ENCODE measurements around the gene CREB3L2.

GRCh38 chr7:138021889-138022288, 20.0 kb upstream of the CREB3L2 start:
- no peak for TF ChIP-seq CTCF (IDR thresholded peaks at IDR 0.05 in 2 of 3, conservative IDR thresholded peaks at IDR 0.05 in 1 of 3; ENCODE audit: borderline replicate concordance in 1 of 3, insufficient read depth in 1 of 3, low read depth in 2 of 3, low read length in 2 of 3)
- TF ChIP-seq POLR2A (IDR thresholded peaks at IDR 0.05; ENCODE audit: borderline replicate concordance, extremely low read depth, insufficient read depth, insufficient read length), result no peak
- no peak for TF ChIP-seq SP1 (IDR thresholded peaks at IDR 0.05; ENCODE audit: low read depth)
- no peak for TF ChIP-seq EZH2phosphoT487 (IDR thresholded peaks at IDR 0.05; ENCODE audit: borderline replicate concordance)
- TF ChIP-seq EZH2 (IDR thresholded peaks at IDR 0.05), result no peak
- TF ChIP-seq ZNF274 (IDR thresholded peaks at IDR 0.05; ENCODE audit: low read depth, low read length), result no peak
- no peak for TF ChIP-seq SIN3A (IDR thresholded peaks at IDR 0.05; ENCODE audit: low read depth)
- TF ChIP-seq REST (IDR thresholded peaks at IDR 0.05; ENCODE audit: low read depth), result no peak
- TF ChIP-seq POLR2AphosphoS5 (IDR thresholded peaks at IDR 0.05; ENCODE audit: low read depth, low read length), result no peak
- TF ChIP-seq JUND (IDR thresholded peaks at IDR 0.05), result no peak
- no peak for TF ChIP-seq RAD21 (IDR thresholded peaks at IDR 0.05; ENCODE audit: low read depth)
- TF ChIP-seq YY1 (IDR thresholded peaks at IDR 0.05; ENCODE audit: extremely low read depth, insufficient replicate concordance, low read depth, low read length), result no peak
- no peak for TF ChIP-seq CEBPB (IDR thresholded peaks at IDR 0.05; ENCODE audit: low read depth)
- TF ChIP-seq MAX (IDR thresholded peaks at IDR 0.05), result no peak

All from HCT116 (cell line).